Activated T-cell treated with anti-CD3 and anti-CD28 coated beads, Interleukin-2, amount 50 U/mL, for 1 hour (primary cell): ENCODE data around the gene DLGAP1.
"Not testable (repeated sequence)": the region's sequence is repeated elsewhere in the genome, so short reads cannot be mapped to it uniquely, and the experiment has no call there.

Experiments used
- DNase-seq: peaks from one replicate; pipeline ENCODE4 v3.0.0-alpha.2; 2020

The DLGAP1 gene

DNA sequence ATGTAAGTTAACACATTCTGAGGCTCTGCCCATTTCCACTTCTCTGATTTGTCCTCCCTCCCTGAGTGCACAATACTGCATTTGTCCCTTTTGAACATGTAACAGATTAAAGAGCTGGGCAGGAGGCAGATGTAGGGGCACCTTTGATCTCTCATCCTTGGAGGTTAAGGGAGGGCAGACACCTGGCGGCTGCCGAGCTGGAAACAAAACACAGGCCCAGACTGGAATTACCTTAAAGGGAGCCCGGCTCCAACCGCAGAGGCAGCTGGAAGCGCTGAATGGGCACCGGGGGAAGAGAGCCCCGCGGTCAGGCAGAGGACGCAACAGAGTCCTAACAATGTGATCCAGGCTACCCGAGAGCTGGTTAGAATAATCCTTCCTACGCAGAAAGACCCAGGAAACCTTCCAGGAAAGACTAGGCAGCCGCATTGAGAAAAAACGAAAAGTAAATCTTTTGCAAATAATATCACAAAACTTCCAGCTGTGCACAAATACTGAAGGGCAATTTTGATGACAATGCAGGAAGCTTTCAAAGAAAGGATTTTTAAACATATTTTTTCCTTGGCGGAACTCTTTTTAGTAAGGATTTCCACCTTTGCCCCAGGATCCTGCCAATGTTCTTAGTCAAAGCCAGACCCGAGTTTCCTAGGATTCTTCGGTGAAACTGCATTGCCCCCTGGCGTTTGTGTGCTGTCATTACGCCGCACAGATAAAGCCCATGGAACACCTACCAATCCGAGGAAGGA lies 789.2 kb downstream of the DLGAP1 start:
- DNase-seq = peak; percentile 79

DNA sequence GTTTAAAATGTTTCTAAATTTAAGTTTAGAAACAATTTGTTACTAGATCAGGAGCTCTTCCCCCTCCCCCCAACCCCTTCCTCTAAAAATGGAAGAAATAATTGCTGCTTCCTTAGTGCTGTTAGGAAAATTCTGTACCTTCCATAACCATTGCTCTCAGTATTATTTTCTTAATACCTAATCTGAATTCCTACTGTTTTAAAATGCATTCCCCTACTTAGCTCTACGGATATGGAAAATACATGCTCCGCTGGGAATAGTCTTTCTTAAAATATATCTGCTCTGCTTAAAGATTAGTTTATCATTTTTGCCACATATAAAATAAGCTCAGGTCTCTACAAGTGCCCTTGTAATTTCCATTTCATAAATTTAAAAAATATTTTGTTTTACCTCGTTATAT lies 789.9 kb downstream of the DLGAP1 start:
- no peak for DNase-seq

DNA sequence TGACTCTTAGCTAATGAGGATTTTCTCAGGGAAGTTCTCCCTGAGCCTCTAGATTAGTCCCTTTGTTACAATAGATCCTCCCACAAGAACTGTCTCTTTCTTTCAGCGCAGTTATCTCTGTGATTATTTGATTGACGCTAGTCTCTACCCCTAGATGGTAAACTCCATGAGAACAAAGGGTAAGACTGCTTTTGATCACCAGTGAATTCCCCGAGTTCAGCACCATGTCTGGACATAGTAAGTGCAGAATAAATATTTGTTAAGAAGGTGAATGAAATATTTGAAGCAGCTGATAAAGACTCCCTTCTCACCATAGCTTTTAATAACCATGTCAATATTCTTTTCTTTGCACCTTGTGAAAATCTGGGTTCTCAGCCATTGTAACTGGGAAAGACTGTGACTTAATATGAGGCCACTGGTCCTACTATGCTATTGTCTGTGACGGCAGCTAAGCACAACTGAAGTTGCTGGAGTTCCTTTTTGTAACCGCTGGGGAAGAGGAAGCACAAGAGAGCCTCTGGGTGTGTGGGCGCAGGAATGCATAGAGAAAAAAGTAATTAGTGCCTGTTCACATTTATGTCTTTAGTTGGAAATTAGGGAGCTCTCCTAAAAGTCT lies 790.4 kb downstream of the DLGAP1 start:
- DNase-seq = no peak

DNA sequence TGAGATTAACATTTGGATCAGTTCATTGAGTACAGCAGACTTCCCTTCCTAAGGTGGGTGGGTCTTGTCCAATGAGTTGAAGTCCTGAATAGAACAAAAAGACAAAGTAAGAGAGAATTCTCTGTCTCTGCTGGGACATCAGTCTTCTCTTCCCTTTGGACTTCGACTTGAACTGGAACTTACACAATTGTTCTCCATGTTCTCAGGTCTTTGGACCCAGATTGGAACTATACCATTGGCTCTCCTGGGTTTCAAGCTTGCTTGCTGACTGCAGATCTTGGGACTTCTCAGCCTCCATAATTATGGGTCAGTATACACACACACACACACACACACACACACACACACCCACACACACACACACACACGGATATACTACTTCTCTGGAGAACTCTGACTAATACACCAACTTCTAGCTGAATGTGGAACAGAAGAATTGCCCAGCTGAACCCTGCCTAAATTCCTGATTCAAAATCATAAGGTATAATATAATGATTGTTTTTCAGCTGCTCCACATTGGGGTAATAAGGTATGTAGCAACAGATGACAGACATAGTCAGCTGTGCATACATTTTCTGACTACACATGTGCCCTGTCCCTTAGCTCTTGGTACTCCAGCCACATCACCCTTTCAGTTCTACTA lies 791.1 kb downstream of the DLGAP1 start:
- DNase-seq = no peak

DNA sequence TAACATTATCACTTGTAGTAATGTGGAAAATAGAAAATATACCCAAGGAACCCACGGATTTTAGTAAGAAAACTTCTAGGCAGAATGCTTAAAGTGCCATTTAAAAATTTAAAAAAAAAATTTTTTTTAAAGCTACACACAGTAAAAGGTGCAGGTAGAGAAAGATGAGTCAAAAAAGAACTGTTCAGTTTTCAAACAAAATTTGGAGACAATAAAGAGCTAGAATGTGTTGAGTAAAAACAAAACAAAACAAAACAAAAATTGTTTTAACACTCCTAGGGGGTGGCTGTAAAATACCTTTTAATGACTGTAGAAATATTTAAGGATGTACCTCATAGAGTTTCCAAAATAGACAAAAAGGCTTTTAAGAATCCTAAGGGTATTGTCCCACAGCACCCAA lies 793.1 kb downstream of the DLGAP1 start:
- no peak for DNase-seq

DNA sequence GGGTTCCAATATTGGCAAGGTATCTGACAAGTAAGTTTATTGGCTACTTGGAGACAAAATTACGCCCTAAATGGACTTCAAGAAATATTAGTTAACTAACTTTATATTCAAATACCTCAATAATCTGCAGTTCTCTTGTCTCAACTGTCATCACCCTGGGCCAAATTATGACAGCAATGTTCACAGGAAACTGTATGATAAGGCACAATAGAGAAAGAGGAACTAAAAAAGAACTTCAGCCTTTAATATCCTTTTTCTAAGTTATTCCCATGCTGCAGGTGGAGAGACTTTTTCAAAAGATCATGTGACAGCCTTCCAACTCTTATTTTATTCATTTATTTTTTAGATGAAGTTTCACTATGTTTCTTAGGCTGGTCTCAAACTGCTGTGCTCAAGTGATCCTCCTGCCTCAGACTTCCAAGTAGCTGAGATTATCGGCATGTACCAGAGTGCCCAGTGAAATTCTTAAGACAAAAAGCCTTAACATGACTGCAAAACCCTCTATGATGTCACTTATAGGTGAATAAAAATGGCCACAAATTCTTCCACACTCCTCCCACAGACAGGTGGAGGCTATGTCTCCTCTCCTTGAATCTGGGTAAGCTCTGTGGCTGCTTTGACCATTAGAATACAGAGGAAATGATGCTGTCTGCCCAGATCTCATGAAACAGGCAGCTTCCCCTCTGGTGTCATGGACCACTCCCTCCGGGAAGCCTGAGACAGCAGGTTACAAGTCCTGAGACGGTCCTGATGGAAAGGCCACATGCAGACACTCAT lies 794.2 kb downstream of the DLGAP1 start:
- DNase-seq = no peak

DNA sequence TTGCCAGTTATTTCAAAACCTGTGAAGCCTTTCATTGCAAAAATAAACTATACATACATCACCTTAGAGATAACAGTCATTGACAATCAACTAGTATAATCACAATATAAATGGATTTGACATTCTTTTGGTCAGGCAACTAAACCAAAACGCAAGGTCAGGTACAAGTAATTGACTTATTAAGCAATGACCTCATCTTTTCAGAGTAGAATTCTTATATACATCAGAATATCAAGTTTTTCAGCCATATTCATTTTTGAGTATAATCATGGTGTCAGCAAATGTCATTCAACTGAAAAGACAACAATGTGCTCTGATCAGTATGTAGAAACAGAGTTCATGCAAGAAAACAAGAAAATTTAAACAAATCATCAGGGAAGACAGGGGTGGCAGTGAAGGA lies 796.6 kb downstream of the DLGAP1 start:
- DNase-seq = no peak

DNA sequence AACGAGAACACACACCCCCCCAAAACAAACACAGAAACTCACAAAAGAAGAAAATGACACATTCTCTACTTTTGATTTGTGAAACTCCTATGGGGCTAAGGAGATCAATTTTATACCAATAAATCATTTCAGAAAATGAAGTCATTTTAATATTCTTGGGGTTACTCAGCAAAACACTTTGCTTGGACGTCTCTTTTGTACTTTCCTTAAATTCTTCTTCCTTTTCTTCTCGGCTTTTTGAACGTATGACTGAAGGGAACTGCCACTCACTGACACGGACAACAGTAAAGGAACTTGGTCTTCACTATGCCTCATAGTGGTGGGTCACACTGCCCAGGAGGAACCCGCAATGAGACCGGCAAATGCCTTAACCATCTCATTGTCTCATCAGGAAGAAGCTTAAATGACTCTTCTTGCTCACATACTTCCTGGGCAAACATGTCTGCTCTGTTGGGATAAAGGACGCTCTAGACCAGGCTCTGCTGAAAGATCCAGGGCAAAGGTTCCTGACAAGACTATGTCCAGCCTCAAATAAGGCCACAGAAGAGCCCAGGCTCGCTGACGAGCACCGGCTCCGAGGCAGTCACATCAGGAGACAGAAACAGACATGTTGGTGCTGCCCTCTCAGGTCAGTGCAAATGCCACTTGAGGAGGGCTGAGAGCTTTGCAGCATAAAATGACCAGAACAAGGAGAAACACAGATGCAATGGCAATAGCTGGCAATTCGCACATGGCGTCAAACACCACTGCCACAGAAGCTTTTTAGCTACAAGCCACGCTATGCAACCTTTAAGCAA lies 799.7 kb downstream of the DLGAP1 start:
- DNase-seq = no peak

DNA sequence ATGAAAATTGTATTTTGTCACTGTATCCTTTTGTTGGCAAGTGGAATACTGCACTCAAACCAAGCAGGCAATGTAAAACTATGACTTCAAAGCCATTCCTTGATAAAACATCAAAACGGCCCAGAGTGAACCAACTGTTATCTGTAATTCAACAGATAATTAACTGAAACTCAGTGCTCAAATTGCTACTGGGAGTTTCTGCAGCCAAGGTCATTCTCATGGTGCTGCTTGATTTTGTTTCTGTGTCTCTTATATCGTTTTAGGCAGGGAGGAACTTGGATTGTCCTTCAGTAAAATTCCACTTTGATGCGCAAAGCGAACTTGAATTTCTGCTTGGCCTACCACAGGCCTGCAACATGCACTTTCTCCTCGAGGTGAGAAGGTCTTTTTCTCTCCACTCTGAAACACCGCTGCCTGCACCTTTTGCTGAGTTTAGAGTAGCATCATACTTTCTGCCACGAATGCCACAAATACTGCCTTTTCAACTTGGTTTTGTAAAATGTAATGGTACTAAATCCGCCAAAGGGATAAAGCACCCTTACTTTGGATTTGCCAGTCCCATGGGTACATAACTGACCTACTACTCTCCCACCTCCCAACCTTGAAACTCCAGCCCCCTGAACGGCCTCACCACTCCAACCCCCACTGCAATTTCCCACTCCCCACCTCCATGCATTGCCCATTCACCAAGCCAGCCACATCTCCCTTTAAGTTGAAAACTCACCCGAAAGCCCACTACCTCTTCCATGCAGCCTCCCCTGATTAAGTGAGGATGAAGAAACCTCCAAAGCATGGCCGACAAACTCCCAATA lies 800.5 kb downstream of the DLGAP1 start:
- DNase-seq = no peak

DNA sequence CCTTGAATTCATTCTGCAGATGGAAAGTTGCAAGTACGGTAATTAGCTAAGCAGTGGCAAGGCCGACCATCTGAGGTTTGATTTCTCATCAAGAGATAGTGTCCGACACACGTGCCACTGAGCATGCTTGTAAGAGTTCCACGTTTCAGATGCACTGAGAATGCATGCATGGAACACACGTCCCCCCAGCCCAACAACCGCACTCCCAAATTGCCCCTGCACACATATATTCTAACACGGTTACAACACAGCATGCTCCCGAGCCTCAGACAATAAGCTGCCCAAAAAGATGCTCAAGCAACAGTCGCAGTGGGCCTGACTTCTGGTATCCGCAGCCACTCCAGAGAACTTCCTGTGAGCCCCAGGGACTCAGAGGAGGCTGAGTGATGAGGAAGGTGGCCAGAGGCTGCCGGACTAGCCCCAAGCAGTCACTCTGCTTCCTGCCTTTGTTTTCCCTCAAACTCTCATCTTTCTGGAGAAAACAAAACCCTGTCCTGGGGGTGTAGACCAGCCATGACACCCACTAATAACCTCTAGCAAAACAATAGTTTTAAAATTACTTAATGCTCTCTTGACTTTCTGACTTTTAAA lies 801.2 kb downstream of the DLGAP1 start:
- no peak for DNase-seq

DNA sequence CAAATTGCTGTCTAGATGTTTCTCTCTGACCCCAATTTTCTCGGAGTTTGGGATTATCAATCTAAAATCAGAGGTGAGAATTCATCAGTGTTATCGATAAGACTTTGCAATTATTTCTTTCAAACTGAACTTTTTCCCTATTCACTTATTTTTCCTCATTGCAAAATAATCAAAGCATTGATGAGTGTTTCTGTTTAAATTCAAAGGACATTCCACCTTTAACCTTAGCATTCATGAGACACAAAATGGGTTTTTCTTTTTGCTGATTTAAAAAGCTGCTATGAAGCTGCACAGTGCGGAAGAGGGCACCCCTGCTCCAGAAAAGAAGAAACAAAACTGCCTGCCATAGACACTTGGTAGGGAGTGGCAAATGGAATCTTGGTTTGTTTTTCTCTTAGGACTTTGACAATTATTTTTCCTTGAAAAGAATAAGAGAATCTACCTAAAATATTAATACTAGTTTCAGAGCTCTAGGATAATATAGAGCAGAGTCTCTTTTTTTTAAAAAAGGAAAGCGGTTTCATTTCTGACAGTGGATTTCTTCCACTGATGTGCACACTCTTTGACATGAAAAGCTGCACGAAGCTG lies 801.8 kb downstream of the DLGAP1 start:
- no peak for DNase-seq

DNA sequence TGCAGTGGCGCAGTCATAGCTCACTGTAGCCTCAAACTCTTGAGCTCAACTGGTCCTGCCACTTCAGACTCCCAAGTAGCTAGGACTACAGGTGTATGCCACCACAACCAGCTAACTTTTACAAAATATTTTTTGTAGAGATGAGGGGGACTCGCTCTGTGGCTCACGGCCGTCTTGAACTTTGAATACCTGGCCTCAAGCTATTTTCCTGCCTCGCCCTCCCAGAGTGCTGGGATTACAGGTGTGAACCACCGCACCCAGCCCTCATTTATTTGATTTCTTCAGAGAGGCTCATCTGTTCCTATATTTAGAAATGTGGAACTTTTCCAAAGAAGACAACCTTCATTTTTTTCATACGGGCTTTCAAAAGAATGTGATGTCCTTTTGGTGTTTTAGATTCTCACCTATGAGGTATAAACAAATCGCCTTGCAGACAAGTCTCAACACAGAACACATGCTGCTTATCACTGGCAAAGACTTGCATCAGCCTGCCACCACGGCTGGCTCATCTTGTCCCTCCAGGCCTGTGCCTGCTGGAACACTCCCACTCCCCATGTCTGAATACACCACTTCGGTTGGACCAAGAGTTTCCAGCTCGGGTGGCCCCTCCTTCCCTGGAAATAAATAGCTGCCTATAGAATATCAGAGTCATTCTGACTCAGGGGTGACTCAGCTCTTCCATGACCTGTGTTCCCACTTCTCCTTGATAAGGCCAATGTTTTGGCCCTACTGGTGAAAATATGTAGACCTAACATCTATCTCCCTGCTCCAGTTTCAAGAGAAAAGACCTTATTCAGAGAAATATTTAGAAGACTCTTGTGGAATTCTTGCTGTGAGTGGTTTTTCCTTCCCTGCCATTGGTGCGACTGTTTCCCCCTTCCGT lies 802.5 kb downstream of the DLGAP1 start:
- no peak for DNase-seq

DNA sequence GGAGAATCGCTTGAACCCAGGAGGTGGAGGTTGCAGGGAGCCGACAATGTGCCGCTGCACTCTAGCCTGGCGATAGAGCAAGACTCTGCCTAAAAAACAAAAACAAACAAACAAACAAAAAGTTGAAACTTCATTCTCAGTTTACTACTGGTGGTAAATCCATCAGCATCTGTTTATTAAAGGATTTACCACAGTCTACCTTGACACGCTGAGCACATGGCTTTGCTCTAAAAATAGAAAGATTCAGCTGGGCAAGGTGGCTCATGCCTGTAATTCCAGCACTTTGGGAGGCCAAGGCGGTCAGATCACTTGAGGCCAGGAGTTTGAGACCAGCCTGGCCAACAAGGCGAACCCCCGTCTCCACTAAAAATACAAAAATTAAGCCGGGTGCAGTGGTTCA lies 803.8 kb downstream of the DLGAP1 start:
- no peak for DNase-seq

DNA sequence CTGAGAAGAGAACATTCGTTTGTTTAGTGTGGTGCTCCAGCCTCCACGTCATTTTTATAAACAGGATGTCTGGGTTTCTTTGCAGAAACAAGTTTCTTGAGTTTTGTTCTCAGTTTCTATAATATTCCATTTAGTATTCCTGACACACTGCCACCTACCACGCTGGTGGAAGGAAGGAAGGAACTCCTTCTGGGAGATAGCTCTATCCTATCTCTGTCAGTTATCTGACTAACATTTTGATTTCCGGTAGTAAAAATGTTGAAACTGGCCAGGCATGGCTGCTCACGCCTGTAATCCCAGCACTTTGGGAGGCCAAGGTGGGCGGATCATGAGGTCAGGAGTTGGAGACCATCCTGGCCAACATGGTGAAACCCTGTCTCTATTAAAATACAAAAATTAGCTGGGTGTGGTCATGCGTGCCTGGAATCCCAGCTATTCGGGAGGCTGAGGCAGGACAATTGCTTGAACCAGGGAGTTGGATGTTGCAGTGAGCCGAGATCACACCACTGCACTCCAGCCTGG lies 804.5 kb downstream of the DLGAP1 start:
- DNase-seq = not testable (repeated sequence)

DNA sequence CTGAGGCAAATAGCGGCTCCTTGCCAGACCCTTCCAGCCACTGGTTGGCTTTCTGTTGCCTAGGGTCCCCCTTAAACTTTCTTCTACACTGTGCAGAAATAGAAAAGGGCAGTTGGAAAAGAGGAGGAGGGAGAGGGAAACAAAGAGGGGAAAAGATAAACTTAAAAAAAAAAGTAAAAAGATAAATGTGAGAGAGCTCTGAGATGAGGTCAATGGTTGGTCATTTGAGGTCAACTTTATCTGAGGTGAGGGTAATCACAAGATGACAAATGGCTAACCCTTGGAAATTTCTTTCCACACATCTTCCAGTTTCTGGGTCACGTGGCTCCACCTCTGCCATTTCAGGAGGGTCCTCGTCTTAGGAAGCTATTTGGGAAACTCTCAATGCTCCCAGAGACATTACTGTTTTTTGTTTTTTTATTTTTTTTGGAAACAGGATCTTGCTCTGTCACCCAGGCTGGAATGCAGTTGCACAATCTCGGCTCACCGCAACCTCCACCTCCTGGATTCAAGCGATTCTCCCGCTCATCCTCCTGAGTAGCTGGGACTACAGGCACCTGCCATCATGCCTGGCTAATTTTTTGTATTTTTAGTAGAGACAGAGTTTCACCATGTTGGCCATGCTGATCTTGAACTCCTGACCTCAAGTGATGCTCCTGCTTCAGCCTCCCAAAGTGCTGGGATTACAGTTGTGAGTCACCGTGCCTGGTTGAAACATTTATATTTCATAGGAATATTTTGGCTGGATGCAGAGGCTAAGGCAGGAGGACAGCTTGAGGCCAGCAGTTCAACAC lies 805.3 kb downstream of the DLGAP1 start:
- no peak for DNase-seq

DNA sequence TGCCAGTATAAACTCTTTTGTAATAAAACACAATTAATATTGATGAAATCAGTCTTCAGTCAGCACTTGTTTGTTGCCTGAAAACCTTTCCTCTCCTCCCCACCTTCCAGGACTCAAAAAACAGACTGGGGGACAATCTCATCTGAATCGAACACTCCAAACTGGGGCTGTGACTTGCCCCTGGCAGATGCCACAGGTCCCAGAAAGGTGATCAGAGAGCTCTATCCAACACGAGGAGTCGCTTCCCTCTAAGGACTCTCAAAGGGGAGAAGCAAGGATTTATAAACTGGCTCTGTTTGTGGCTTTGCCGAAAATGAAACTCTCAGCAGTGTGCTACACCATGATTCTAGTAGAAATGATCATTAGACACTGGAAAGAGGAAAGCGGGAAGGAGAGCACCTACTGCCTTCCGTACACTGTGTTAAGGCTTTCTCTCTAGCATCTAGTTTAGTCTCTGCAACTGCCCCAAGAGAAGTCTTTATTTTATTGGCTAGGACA lies 805.9 kb downstream of the DLGAP1 start:
- no peak for DNase-seq

DNA sequence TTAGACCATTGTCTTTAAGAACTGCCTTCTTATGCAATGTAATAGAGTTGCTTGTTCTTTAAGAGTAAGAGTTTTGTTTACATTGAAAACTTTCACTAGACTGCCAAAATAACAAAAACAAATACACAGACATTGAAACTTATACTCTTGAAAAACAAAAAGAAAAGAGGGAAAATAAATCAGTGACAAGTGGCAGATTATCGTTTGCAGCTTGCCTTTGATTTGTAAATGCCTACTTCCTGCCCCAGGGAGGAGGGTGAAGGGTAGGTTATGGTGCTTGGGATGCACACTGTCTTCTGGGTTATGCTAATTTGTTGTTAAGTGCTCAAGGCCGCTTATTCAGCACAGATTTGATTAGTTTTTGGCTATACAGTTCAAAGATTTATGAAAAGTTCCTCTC lies 806.5 kb downstream of the DLGAP1 start:
- DNase-seq = no peak

DNA sequence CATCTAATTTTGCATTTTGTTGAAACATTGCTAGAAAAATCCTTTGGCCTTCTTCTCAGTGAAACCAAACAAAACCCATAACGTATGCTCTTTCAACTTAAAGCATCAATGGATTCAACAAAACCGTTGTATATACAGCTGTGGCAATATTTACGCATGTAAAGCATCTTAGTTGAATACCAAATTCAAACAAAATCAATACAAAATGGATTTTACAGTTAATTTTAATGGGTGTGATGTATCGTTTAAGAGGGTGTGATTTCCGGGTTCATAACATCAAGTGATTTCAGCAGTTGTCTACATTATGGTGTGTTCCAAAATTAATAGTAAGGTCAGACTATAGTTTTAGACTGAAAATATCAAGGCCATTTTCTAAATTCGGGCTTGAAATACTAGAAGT lies 806.9 kb downstream of the DLGAP1 start:
- no peak for DNase-seq

DNA sequence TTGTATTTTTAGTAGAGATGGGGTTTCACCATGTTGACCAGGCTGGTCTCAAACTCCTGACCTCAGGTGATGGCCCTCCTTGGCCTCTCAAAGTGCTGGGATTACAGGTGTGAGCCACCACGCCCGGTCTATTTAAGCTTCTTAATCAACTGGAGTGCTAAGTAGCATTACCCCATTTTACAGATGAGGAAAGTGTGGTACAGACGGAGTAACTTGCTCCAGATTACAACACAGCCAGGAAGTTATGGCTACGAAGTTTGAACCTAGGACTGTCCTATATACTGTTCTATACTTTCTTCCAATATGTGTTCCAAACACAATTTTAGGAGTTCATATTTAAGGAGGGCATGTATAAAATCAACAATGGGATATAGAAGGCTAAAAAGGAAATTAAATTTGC lies 807.5 kb downstream of the DLGAP1 start:
- no peak for DNase-seq
